Brain pericyte (primary cell): ENCODE data around the gene LITAF.
"Not testable (repeated sequence)": the region's sequence is repeated elsewhere in the genome, so short reads cannot be mapped to it uniquely, and the experiment has no call there.

ENCODE experiments used
- DNase-seq: peaks from one replicate; pipeline ENCODE4 v3.0.0-alpha.2; 2012; ENCODE audit warnings: low read depth, low spot score

LITAF gene

GRCh38 chr16:11521055-11521454, 65.7 kb downstream of the LITAF start:
- no peak for DNase-seq

GRCh38 chr16:11520442-11520841, 66.3 kb downstream of the LITAF start:
- DNase-seq: no peak

- DNase-seq: no peak
Observed at GRCh38 chr16:11517961-11518360, 68.8 kb downstream of the LITAF start.

GRCh38 chr16:11515540-11516430, 70.9 kb downstream of the LITAF start:
- no peak for DNase-seq

- DNase-seq: no peak
Observed at GRCh38 chr16:11514283-11514682, 72.4 kb downstream of the LITAF start.

- not testable (repeated sequence) for DNase-seq
Observed at GRCh38 chr16:11513366-11513765, 73.4 kb downstream of the LITAF start.

- DNase-seq: no peak
Observed at GRCh38 chr16:11511801-11512200, 74.9 kb downstream of the LITAF start.

- DNase-seq: no peak
Observed at GRCh38 chr16:11511328-11511727, 75.4 kb downstream of the LITAF start.

- no peak for DNase-seq
Observed at GRCh38 chr16:11510178-11510973, 76.3 kb downstream of the LITAF start.

GRCh38 chr16:11507991-11508390, 78.7 kb downstream of the LITAF start:
- no peak for DNase-seq

GRCh38 chr16:11507350-11507749, 79.4 kb downstream of the LITAF start:
- DNase-seq: no peak

GRCh38 chr16:11506741-11507305, 79.9 kb downstream of the LITAF start:
- no peak for DNase-seq

- DNase-seq: not testable (repeated sequence)
Observed at GRCh38 chr16:11504261-11504660, 82.5 kb downstream of the LITAF start.

GRCh38 chr16:11503566-11503965, 83.2 kb downstream of the LITAF start:
- no peak for DNase-seq

GRCh38 chr16:11502239-11502638, 84.5 kb downstream of the LITAF start:
- no peak for DNase-seq

- DNase-seq: no peak
Observed at GRCh38 chr16:11501632-11502031, 85.1 kb downstream of the LITAF start.

- no peak for DNase-seq
Observed at GRCh38 chr16:11500700-11501346, 85.9 kb downstream of the LITAF start.

GRCh38 chr16:11499295-11500089, 87.2 kb downstream of the LITAF start:
- no peak for DNase-seq

GRCh38 chr16:11498683-11499082, 88.0 kb downstream of the LITAF start:
- DNase-seq: no peak

- DNase-seq: peak; percentile 24
Observed at GRCh38 chr16:11497851-11498289, 88.8 kb downstream of the LITAF start.
